HepG2 (cell line): Measurements from ENCODE around the gene LLGL1. TPM values are rescaled to one million over a fixed set of nuclear protein-coding genes. Genes with fewer than 3 reads are reported as not detected.
A peak's percentile ranks its signal among the peaks of the same experiment; 100 is the strongest.

Source experiments
- ATAC-seq: fragments of 200-7000 bp; cut with Tn5 transposase; 3 replicates; pipeline ENCODE4 v1.9.1; 2020; ENCODE audit warnings: mild to moderate bottlenecking, moderate library complexity
- BruUV-seq: library from RNA; stranded (reverse); fragments of 400-500 nt; replicated peaks from 2 replicates; lab custom pipeline; 2021; lab: Mats Ljungman, UMichigan
- CTCF ChIA-PET: fragments of 300-600 bp; formaldehyde crosslinking; extraction: SDS; loops from one replicate; lab custom pipeline; 2021; ENCODE audit warnings: low total read pairs, inconsistent platforms, low intra/inter-chr PET ratio; lab: Yijun Ruan, JAX
- POLR2A ChIA-PET: fragments of 350-600 bp; sonication (Branson Sonifier 250); formaldehyde crosslinking; loops from one replicate; lab custom pipeline; 2020; ENCODE audit warnings: antibody characterized with exemption, inconsistent platforms; lab: Yijun Ruan, JAX
- DNase-seq: peaks from one replicate; pipeline ENCODE4 v3.0.0-alpha.2; 2015; ENCODE audit warnings: low spot score
- FAIRE-seq: peaks from 3 replicates; lab custom pipeline; 2011; peaks lifted over from hg19 to GRCh38; lab: Jason Lieb, UNC
- H2AFZ ChIP-seq: one replicate; pipeline ENCODE4 v1.6.1; 2011; ENCODE audit warnings: low read length, inconsistent platforms
- H3K27ac ChIP-seq: fragments of 300-600 bp; 3 replicates; pipeline ENCODE4 v1.8.0; 2011; ENCODE audit warnings: mixed run types, mild to moderate bottlenecking, mixed read lengths, low read length, inconsistent platforms; ENCODE audit not compliant: insufficient read depth; ENCODE audit errors: extremely low read length
- H3K27me3 ChIP-seq, 2 experiments: fragments of 200-600 bp in 1 of 2; 2 replicates in 1 of 2; 3 replicates in 1 of 2; pipeline versions ENCODE4 v1.6.0 to v1.8.0; 2011; ENCODE audit warnings: low read length in 2 of 2, mild to moderate bottlenecking in 2 of 2, moderate library complexity in 2 of 2, inconsistent platforms in 1 of 2; ENCODE audit not compliant: insufficient read depth in 2 of 2, control insufficient read depth in 1 of 2
- H3K36me3 ChIP-seq, 2 experiments: fragments of 200-600 bp in 1 of 2; replicated peaks in 1 of 2; 2 replicates in 1 of 2; 3 replicates in 1 of 2; pipeline versions ENCODE4 v1.5.1 to v1.8.0; 2011; ENCODE audit warnings: low read length in 2 of 2, inconsistent platforms in 1 of 2; ENCODE audit not compliant: insufficient read depth in 2 of 2, control insufficient read depth in 1 of 2
- H3K4me1 ChIP-seq: 2 replicates; pipeline ENCODE4 v1.5.1; 2012; ENCODE audit warnings: low read length, inconsistent platforms; ENCODE audit not compliant: insufficient read depth
- H3K4me2 ChIP-seq: 2 replicates; pipeline ENCODE4 v1.6.0; 2011; ENCODE audit warnings: low read depth, low read length, inconsistent platforms
- H3K4me3 ChIP-seq, 3 experiments: fragments of 200-600 bp in 1 of 3; sonication (generic), shearing (Covaris generic) in 1 of 3; replicated peaks in 1 of 3; 2 replicates each; pipeline ENCODE4 v1.5.1; 2011 to 2016; ENCODE audit warnings: low read length in 3 of 3, inconsistent platforms in 2 of 3, low read depth in 2 of 3, mild to moderate bottlenecking in 2 of 3, control low read depth in 1 of 3, mixed read lengths in 1 of 3; ENCODE audit not compliant: insufficient read depth in 1 of 3
- H3K79me2 ChIP-seq: one replicate; pipeline ENCODE4 v1.6.1; 2011; ENCODE audit warnings: low read length, inconsistent platforms; ENCODE audit not compliant: insufficient read depth
- H3K9ac ChIP-seq: 2 replicates; pipeline ENCODE4 v1.6.0; 2011; ENCODE audit warnings: mild to moderate bottlenecking, low read depth, low read length, inconsistent platforms; ENCODE audit not compliant: insufficient read depth
- H3K9me3 ChIP-seq: 2 replicates; pipeline ENCODE4 v1.5.1; 2012; ENCODE audit warnings: mild to moderate bottlenecking, low read length
- H4K20me1 ChIP-seq: 2 replicates; pipeline ENCODE4 v1.6.0; 2011; ENCODE audit warnings: inconsistent platforms, mild to moderate bottlenecking, low read length, moderate library complexity; ENCODE audit not compliant: insufficient read depth
- ARNT2 ChIP-seq: sonication (generic); formaldehyde crosslinking; IDR thresholded peaks from 2 replicates; pipeline ENCODE4 v1.8.0; 2022; ENCODE audit warnings: mild to moderate bottlenecking, low read depth, missing genetic modification reagents, moderate library complexity
- ETV6 ChIP-seq: sonication (generic); formaldehyde crosslinking; conservative IDR thresholded peaks from 2 replicates; pipeline ENCODE4 v1.4.0; 2020; ENCODE audit warnings: missing genetic modification reagents
- FOXA3 ChIP-seq: IDR thresholded peaks from 2 replicates; pipeline ENCODE4 v1.6.1; 2016; ENCODE audit warnings: missing genetic modification reagents, missing compliant biosample characterization
- GATAD1 ChIP-seq: IDR thresholded peaks from 2 replicates; pipeline ENCODE4 v1.6.1; 2016; ENCODE audit warnings: missing genetic modification reagents, missing compliant biosample characterization
- HDAC1 ChIP-seq: sonication (generic); formaldehyde crosslinking; IDR thresholded peaks from 2 replicates; pipeline ENCODE4 v1.5.1; 2020; ENCODE audit warnings: mild to moderate bottlenecking, missing genetic modification reagents
- HDAC2 ChIP-seq: sonication (generic); formaldehyde crosslinking; IDR thresholded peaks from 2 replicates; pipeline ENCODE4 v1.4.0; 2020; ENCODE audit warnings: missing genetic modification reagents
- MXD1 ChIP-seq: sonication (generic); formaldehyde crosslinking; IDR thresholded peaks from 2 replicates; pipeline ENCODE4 v1.4.0; 2020; ENCODE audit warnings: mild to moderate bottlenecking, missing genetic modification reagents
- SOX5 ChIP-seq: IDR thresholded peaks from 2 replicates; pipeline ENCODE4 v1.6.1; 2016; ENCODE audit warnings: borderline replicate concordance
- TSC22D2 ChIP-seq: sonication (generic); formaldehyde crosslinking; IDR thresholded peaks from 2 replicates; pipeline ENCODE4 v1.5.1; 2020; ENCODE audit warnings: missing genetic modification reagents, mild to moderate bottlenecking, borderline replicate concordance
- ZNF205 ChIP-seq: IDR thresholded peaks from 2 replicates; pipeline ENCODE4 v1.6.1; 2018; ENCODE audit warnings: missing biosample characterization, missing genetic modification reagents
- ZNF232 ChIP-seq: sonication (generic); formaldehyde crosslinking; IDR thresholded peaks from 2 replicates; pipeline ENCODE4 v1.4.0; 2020; ENCODE audit warnings: missing genetic modification reagents, borderline replicate concordance
- ZNF34 ChIP-seq: sonication (generic); formaldehyde crosslinking; IDR thresholded peaks from 2 replicates; pipeline ENCODE4 v1.4.0; 2020; ENCODE audit warnings: mild to moderate bottlenecking, missing genetic modification reagents, borderline replicate concordance
- ZNF550 ChIP-seq: sonication (generic); formaldehyde crosslinking; IDR thresholded peaks from 2 replicates; pipeline ENCODE4 v1.4.0; 2020; ENCODE audit warnings: mild to moderate bottlenecking, missing genetic modification reagents, borderline replicate concordance
- ZNF557 ChIP-seq: sonication (generic); formaldehyde crosslinking; IDR thresholded peaks from 2 replicates; pipeline ENCODE4 v1.4.0; 2020; ENCODE audit warnings: missing genetic modification reagents
- ZNF569 ChIP-seq: sonication (generic); formaldehyde crosslinking; IDR thresholded peaks from 2 replicates; pipeline ENCODE4 v1.5.0; 2020; ENCODE audit warnings: mild to moderate bottlenecking, missing genetic modification reagents, moderate library complexity, borderline replicate concordance
- ZNF713 ChIP-seq: sonication (generic); formaldehyde crosslinking; IDR thresholded peaks from 2 replicates; pipeline ENCODE4 v1.4.0; 2020; ENCODE audit warnings: mild to moderate bottlenecking, missing genetic modification reagents
- ZNF772 ChIP-seq: sonication (generic); formaldehyde crosslinking; IDR thresholded peaks from 2 replicates; pipeline ENCODE4 v1.5.0; 2020; ENCODE audit warnings: mild to moderate bottlenecking, missing genetic modification reagents
- ZSCAN31 ChIP-seq: sonication (generic); formaldehyde crosslinking; IDR thresholded peaks from 2 replicates; pipeline ENCODE4 v1.5.0; 2020; ENCODE audit warnings: low read depth, mild to moderate bottlenecking, missing genetic modification reagents
- WGBS: methylation state at CpG from one replicate; pipeline ENCODE4 v1.1.6; 2017; ENCODE audit warnings: low lambda C conversion rate; 5-methylcytosine and 5-hydroxymethylcytosine counted together
- in situ Hi-C: cut with HindIII; loops from 2 replicates; pipeline ENCODE4 v1.10.0; 2017; ENCODE audit warnings: low pct_unique_long_range_greater_than_20kb; ENCODE audit not compliant: extremely low pct_ligation_motif_present
- intact Hi-C: fragments of 100-400 bp; cut with micrococcal nuclease; formaldehyde crosslinking; loops from one replicate; pipeline ENCODE4 v1.10.0; 2022; ENCODE audit not compliant: unreplicated experiment
- polyA plus RNA-seq, 8 experiments: library from polyadenylated mRNA; depleted of rRNA in 3 of 8; stranded (reverse) in 7 of 8; unstranded in 1 of 8; fragments of >200 nt; fragmentation: Illumina TruSeq in 4 of 8; extraction: Trizol in 4 of 8; gene quantifications; 2 replicates each; pipeline versions ENCODE4 v1.2.1 to v1.2.3, GENCODE V29; 2011 to 2016; ENCODE audit warnings: low read depth in 4 of 8, missing spikeins in 1 of 8, mixed read lengths in 1 of 8; ENCODE audit not compliant: insufficient read depth in 1 of 8
- total RNA-seq, 5 experiments: library from RNA; depleted of rRNA; stranded (reverse); fragments of >200 nt; fragmentation: Illumina TruSeq; extraction: Trizol; gene quantifications; 2 replicates each; pipeline ENCODE4 v1.2.3, GENCODE V29; 2016; ENCODE audit warnings: low read depth in 1 of 5
- TF ChIP-seq, protein P1 (sequence below): sonication (generic); formaldehyde crosslinking; IDR thresholded peaks from 2 replicates; pipeline ENCODE4 v1.4.0; 2020; ENCODE audit warnings: missing genetic modification reagents, mild to moderate bottlenecking, borderline replicate concordance
- TF ChIP-seq, protein P2 (sequence below): IDR thresholded peaks from 2 replicates; pipeline ENCODE4 v1.6.1; 2016; ENCODE audit warnings: mild to moderate bottlenecking, missing biosample characterization, missing genetic modification reagents
- TF ChIP-seq, protein P3 (sequence below): sonication (generic); formaldehyde crosslinking; IDR thresholded peaks from 2 replicates; pipeline ENCODE4 v1.4.0; 2020; ENCODE audit warnings: missing genetic modification reagents

LLGL1 gene
- total and polyA plus RNA-seq, 2 of the 13 experiments (the other 11 are each of a cell fraction or from before 2014, with no cell fraction given) = 15.0 to 15.3 TPM

DNA sequence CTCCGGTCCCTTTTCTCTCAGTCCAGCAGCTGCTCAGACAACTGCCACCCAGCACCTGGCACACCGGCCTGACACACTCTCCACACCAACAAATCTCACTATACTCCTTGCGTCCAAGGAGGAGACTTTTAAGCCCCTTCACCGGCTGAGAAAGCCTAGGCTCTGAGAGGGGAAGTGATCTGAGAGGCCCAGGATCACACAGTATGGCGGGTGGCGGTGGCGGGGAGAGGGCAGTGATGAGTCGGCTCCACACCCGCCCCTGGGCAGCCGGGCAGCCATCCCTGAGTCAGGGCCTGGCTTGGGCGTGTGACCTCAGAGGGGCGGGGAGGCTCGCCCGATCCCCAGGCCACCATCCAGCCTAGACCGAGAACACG, 32.5 kb downstream of the LLGL1 start (continued):
- TF ChIP-seq SOX5 (CRISPR knock-in tag) (peak; percentile 6; the same call in 1 of the 2 replicates), ZNF569 (CRISPR knock-in tag) (no peak), TSC22D2 (CRISPR knock-in tag) (no peak)

GRCh38 chr17:18258356-18259038, 33.1 kb downstream of the LLGL1 start, which contains the start of gene FLII:
Gene FLII, minus strand, starts transcription at chr17:18258738. Its CDS starts 48 bp downstream, at chr17:18258690.
- Histone ChIP-seq H3K79me2 (peaks cover 30% of the 10 kb centered on the region), H3K27me3 (no peaks in the 10 kb centered on the region; a peak in 1 of 5 replicates), H3K27ac (peak within 1 kb of the TSS; percentile 82), H4K20me1 (peaks cover 8% of the 10 kb centered on the region; the same call in 1 of the 2 replicates), H3K9ac (peak within 1 kb of the TSS; percentile 94), H3K4me3 (peak within 1 kb of the TSS; percentile 67 to 95 (median 87)), H2AFZ (peak within 1 kb of the TSS; percentile 89), H3K4me1 (peaks cover 34% of the 10 kb centered on the region), H3K9me3 (no peaks in the 10 kb centered on the region), H3K4me2 (peak within 1 kb of the TSS; percentile 99), H3K36me3 (peaks cover 11 to 34% of the 10 kb centered on the region in 2 experiments; a peak in 4 of 5 replicates)
- POLR2A ChIA-PET = interaction anchor here (0.9 to 2.7 kb wide), 4 partner anchors 9 to 68 kb away, joined by 3 to 7 read pairs (median 5); no protein-coding TSS in a partner anchor
- DNase-seq (peak; percentile 19), ATAC-seq (peak; percentile 46), FAIRE-seq (no peak)
- BruUV-seq = no TSS peak
- 1% methylated on average over 21 of the region's 71 CpGs for WGBS
- in situ Hi-C loops = loop anchor here (5.0 kb wide), 1 partner anchor 36 kb away; no protein-coding TSS in a partner anchor
- intact Hi-C loops = loop anchor here (5.0 kb wide), 1 partner anchor 59 kb away; the partner anchor contains the start of gene SMCR8
- CTCF ChIA-PET = no interaction called here
- TF ChIP-seq ZNF550 (CRISPR knock-in tag) = no peak
- 0 out of 2 replicates have a peak, but pooled peaks have one; percentile 32 for TF ChIP-seq ARNT2 (CRISPR knock-in tag)
- 0 out of 2 replicates have a peak, but pooled peaks have one; percentile 35 for TF ChIP-seq ZNF557 (CRISPR knock-in tag)
- TF ChIP-seq, protein P1, sequence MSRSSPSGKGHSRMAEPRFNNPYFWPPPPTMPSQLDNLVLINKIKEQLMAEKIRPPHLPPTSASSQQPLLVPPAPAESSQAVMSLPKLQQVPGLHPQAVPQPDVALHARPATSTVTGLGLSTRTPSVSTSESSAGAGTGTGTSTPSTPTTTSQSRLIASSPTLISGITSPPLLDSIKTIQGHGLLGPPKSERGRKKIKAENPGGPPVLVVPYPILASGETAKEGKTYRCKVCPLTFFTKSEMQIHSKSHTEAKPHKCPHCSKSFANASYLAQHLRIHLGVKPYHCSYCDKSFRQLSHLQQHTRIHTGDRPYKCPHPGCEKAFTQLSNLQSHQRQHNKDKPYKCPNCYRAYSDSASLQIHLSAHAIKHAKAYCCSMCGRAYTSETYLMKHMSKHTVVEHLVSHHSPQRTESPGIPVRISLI (CRISPR knock-in tag) = peak; percentile 17; the same call in 1 of the 2 replicates
- TF ChIP-seq HDAC2 (CRISPR knock-in tag) = no peak; the same call in 1 of the 2 replicates
- peak; percentile 64 for TF ChIP-seq HDAC1 (CRISPR knock-in tag)
- peak; percentile 5; the same call in 1 of the 2 replicates for TF ChIP-seq GATAD1
- peak; percentile 72; the same call in 1 of the 2 replicates for TF ChIP-seq ZSCAN31 (CRISPR knock-in tag)
- TF ChIP-seq, protein P2, sequence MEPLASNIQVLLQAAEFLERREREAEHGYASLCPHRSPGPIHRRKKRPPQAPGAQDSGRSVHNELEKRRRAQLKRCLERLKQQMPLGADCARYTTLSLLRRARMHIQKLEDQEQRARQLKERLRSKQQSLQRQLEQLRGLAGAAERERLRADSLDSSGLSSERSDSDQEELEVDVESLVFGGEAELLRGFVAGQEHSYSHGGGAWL (CRISPR knock-in tag) = peak; percentile 39; the same call in 1 of the 2 replicates
- peak; percentile 83; the same call in 1 of the 2 replicates for TF ChIP-seq ETV6 (CRISPR knock-in tag)
- TF ChIP-seq FOXA3 = no peak
- no peak; the same call in 1 of the 2 replicates for TF ChIP-seq ZNF34 (CRISPR knock-in tag)
- TF ChIP-seq ZNF205 = no peak
- TF ChIP-seq ZNF232 (CRISPR knock-in tag) = peak; percentile 54; the same call in 1 of the 2 replicates
- no peak for TF ChIP-seq ZNF713
- no peak for TF ChIP-seq MXD1
- TF ChIP-seq, protein P3, sequence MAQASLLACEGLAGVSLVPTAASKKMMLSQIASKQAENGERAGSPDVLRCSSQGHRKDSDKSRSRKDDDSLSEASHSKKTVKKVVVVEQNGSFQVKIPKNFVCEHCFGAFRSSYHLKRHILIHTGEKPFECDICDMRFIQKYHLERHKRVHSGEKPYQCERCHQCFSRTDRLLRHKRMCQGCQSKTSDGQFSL = 0 out of 2 replicates have a peak, but pooled peaks have one; percentile 51
- TF ChIP-seq ZNF772 = peak; percentile 78; the same call in 1 of the 2 replicates
